ENCODE measurements around the gene RAD51D. TPM values are rescaled to one million over a fixed set of nuclear protein-coding genes. Genes with fewer than 3 reads are reported as not detected.

Gene RAD51D
- total RNA-seq, 4 donors from 2014 or later: 6.4 to 16.1 (median 9.9) TPM

GRCh38 chr17:35141681-35142466 is 22.2 kb upstream of the RAD51D start, which contains the start of gene NLE1:
NLE1 (minus strand) TSS chr17:35142303; CDS start chr17:35142275, 28 bp downstream.
- ATAC-seq (ENCODE audit: low FRiP score) (peak; percentile 93), DNase-seq (ENCODE audit: low spot score) (peak; percentile 36)
- TF ChIP-seq, protein P1, sequence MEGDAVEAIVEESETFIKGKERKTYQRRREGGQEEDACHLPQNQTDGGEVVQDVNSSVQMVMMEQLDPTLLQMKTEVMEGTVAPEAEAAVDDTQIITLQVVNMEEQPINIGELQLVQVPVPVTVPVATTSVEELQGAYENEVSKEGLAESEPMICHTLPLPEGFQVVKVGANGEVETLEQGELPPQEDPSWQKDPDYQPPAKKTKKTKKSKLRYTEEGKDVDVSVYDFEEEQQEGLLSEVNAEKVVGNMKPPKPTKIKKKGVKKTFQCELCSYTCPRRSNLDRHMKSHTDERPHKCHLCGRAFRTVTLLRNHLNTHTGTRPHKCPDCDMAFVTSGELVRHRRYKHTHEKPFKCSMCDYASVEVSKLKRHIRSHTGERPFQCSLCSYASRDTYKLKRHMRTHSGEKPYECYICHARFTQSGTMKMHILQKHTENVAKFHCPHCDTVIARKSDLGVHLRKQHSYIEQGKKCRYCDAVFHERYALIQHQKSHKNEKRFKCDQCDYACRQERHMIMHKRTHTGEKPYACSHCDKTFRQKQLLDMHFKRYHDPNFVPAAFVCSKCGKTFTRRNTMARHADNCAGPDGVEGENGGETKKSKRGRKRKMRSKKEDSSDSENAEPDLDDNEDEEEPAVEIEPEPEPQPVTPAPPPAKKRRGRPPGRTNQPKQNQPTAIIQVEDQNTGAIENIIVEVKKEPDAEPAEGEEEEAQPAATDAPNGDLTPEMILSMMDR (IDR thresholded peaks at IDR 0.05): no peak

GRCh38 chr17:35138218-35138617 is 18.6 kb upstream of the RAD51D start:
- TF ChIP-seq, protein P1 (IDR thresholded peaks at IDR 0.05): no peak
- no peak for ATAC-seq (ENCODE audit: low FRiP score)
- no peak for DNase-seq (ENCODE audit: low spot score)

DNA sequence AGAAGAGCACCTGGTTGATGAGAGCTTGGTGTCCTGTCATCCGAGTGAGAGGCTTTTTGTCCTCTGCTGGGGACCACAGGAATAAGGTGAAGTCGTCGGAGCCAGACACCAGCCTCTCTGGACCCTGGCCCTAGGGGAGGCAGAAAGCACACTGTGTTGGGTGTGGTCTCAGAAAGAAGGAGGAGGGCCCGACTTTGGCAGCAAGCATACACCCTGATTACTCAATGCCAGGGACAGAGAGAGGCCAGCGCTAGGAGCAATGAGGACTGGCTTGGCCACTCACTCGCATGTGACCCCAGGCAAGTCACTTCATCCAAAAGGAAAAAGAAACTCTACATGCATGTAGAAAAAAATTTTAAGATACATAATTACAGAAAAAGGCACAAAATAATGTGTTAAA is 15.7 kb upstream of the RAD51D start:
- DNase-seq (ENCODE audit: low spot score): no peak

GRCh38 chr17:35132816-35133550 is 13.3 kb upstream of the RAD51D start:
- TF ChIP-seq, protein P1 (IDR thresholded peaks at IDR 0.05): no peak
- DNase-seq (ENCODE audit: low spot score) (no peak), ATAC-seq (ENCODE audit: low FRiP score) (no peak)

More for the DNA sequence above, 15.7 kb upstream of the RAD51D start:
- ATAC-seq (ENCODE audit: low FRiP score): no peak
- TF ChIP-seq, protein P1 (IDR thresholded peaks at IDR 0.05): no peak

DNA sequence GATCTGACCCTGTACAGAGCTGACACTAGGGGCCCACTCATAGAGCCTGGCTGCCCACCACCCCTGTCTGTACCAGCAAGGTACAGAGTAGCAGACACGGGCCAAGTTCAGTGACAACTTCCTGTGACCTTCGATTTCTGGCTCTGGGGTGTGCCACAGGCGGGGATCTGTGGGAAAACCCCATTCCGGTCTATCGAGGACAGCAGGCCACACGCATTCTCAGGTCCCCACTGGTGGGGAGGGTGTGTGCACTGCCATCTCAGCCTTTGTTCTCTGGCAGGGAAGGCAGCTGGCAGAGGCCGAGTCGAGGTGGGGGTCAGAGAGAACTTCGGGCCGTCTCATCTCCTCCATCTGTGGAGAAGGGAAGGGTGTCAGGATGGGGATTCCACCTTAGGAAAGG is 12.4 kb upstream of the RAD51D start:
- TF ChIP-seq, protein P1 (IDR thresholded peaks at IDR 0.05): no peak
- DNase-seq (ENCODE audit: low spot score) (no peak), ATAC-seq (ENCODE audit: low FRiP score) (no peak)

- TF ChIP-seq, protein P1 (IDR thresholded peaks at IDR 0.05): no peak
- DNase-seq (ENCODE audit: low spot score) (no peak), ATAC-seq (ENCODE audit: low FRiP score) (no peak)
These were observed 10.7 kb upstream of the RAD51D start for GRCh38 chr17:35130392-35130791.
